GM23338 (cell line): Measurements from ENCODE around the gene TERB2.

Source experiments
- CREB1 ChIP-seq: fragments of 250-450 bp; sonication (Bioruptor Pico); IDR thresholded peaks from 2 replicates; pipeline ENCODE4 v1.5.0; 2020; ENCODE audit warnings: low read depth, mild to moderate bottlenecking, moderate library complexity
- CTCF ChIP-seq, 2 experiments: fragments of 200-600 bp in 1 of 2; sonication (generic) in 1 of 2; conservative IDR thresholded peaks; 2 replicates each; pipeline versions ENCODE4 v1.5.1 to v1.6.1; 2016 to 2017; ENCODE audit warnings: antibody characterized with exemption in 2 of 2, low read depth in 2 of 2, mild to moderate bottlenecking in 2 of 2, moderate library complexity in 1 of 2
- ETS1 ChIP-seq: IDR thresholded peaks from 2 replicates; pipeline ENCODE4 v1.6.1; 2016; ENCODE audit warnings: antibody characterized with exemption
- EZH2 ChIP-seq: fragments of 200-600 bp; sonication (generic); IDR thresholded peaks from one replicate; pipeline ENCODE4 v1.8.0; 2017; ENCODE audit warnings: antibody characterized with exemption, mild to moderate bottlenecking, low read depth; ENCODE audit not compliant: unreplicated experiment
- EZH2phosphoT487 ChIP-seq: fragments of 200-600 bp; sonication (generic); IDR thresholded peaks from one replicate; pipeline ENCODE4 v1.8.1; 2018; ENCODE audit warnings: antibody characterized with exemption; ENCODE audit not compliant: unreplicated experiment
- JUNB ChIP-seq: IDR thresholded peaks from one replicate; pipeline ENCODE4 v1.6.1; 2016; ENCODE audit warnings: antibody characterized with exemption; ENCODE audit not compliant: unreplicated experiment
- NANOG ChIP-seq: IDR thresholded peaks from 2 replicates; pipeline ENCODE4 v1.6.1; 2016; ENCODE audit warnings: antibody characterized with exemption, borderline replicate concordance
- POLR2AphosphoS5 ChIP-seq: IDR thresholded peaks from 2 replicates; pipeline ENCODE4 v1.6.1; 2016; ENCODE audit warnings: antibody characterized with exemption, low read depth
- REST ChIP-seq: IDR thresholded peaks from one replicate; pipeline ENCODE4 v1.6.1; 2018; ENCODE audit warnings: antibody characterized with exemption; ENCODE audit not compliant: unreplicated experiment
- STAT1 ChIP-seq: IDR thresholded peaks from one replicate; pipeline ENCODE4 v1.6.1; 2016; ENCODE audit warnings: antibody characterized with exemption; ENCODE audit not compliant: unreplicated experiment
- ZNF114 ChIP-seq: fragments of 250-450 bp; sonication (Bioruptor Pico); IDR thresholded peaks from 2 replicates; pipeline ENCODE4 v1.5.0; 2020; ENCODE audit warnings: mild to moderate bottlenecking, moderate library complexity

GRCh38 chr15:44999105-44999504, 42.6 kb downstream of the TERB2 start:
- TF ChIP-seq EZH2phosphoT487 (no peak), CTCF (conservative IDR thresholded peaks at IDR 0.05; ENCODE audit: low read depth in 2 of 2) (no peak), POLR2AphosphoS5 (no peak), EZH2 (no peak), REST (no peak), CREB1 (CRISPR knock-in tag) (no peak), JUNB (no peak), NANOG (no peak), ETS1 (no peak), STAT1 (no peak), ZNF114 (CRISPR knock-in tag) (no peak)
